NCI-H1694 (cell line): Measurements from ENCODE around the gene PNKD.
A peak's percentile ranks its signal among the peaks of the same experiment; 100 is the strongest.

ENCODE experiments used
- DNase-seq: peaks from one replicate; lab custom pipeline; 2025; lab: John Stamatoyannopoulos, UW

PNKD gene

DNA sequence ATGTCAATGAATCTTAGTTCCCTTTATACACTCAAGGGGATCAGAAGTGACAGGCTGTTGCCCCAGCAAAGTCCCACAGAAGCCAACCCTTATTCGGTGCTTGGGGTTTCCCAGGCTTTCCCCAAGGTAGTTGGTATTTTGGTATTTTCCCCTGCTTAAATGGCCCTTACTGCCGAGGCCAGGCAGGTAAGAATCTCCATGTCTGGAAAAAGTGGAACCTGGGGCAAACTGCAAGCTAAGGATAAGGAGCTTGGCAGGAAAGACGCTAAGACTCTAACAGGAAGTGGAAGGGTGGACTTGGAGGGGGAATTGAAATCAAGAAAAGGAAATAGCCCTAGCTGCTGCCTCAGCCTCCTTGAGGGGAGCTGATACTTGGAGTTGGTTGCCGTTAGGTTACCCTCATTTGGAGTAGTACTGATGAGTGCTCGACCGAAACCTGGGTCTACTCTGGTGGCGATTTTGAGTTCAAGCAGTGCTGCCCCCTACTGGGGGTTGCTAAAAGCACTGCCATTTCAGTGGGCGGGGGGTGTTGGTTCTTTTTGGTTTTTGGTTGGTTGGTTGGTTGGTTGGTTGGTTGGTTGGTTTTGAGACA is 12.8 kb upstream of the PNKD start:
- DNase-seq, result no peak

DNA sequence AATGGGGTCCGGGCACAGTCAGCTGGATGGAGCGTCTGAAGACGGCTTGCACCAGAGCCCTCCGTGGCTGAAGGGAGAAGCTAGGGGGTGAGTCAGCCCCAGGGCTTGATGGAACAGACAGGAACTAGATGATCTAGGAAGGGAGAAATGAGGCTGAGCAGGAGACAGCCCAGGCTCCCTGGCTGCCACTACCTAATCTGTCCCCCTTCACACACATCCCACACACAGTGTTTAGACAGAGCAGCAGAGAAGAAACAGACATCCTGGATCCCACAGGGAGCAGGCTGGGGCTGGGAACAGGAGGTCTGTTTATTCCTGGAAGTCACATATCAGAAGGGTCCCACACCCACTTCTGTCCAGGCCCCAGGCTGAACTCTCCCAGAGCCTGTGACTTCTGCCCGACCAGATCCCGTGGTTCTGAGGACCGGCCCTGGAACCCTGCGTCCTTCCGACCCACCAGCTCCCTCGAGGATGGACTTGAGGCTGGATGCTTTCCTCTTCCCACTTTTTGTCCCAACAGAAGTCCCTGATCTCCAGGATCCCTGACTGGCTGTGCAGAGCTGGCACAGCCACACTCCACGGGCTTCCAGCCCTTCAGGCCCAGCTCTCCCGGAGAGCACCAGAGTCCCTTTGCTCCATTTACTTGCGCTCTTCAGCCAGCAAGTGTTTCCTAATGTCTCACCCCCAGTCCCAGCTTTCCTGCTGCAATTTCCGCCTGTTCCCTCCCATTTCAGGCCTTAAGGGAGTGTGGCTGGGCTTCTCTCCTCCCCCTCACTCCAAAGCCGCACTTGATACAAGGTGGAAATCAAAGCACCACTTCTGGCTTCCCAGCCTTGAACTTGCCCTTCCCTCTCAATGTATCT is 11.0 kb upstream of the PNKD start:
- DNase-seq, result no peak

DNA sequence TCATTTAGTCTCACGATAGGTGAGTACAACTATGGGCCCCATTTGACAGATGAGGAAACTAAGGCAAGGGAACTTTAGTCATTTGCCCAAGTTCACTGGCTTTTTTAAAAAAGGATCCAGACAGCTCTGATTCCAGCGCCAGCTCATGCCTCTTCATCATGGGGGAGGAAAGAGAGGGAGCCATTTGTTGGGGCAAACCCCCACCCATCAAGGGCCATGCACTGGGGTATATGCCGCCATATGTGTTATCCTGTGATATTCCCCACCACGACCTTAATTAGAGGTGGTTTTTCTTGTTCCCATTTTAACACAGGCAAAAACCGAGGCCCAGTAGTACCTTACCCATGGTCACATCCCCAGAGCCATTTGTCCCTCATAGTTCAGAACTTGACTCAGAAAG is 10.2 kb upstream of the PNKD start:
- DNase-seq, result no peak

DNA sequence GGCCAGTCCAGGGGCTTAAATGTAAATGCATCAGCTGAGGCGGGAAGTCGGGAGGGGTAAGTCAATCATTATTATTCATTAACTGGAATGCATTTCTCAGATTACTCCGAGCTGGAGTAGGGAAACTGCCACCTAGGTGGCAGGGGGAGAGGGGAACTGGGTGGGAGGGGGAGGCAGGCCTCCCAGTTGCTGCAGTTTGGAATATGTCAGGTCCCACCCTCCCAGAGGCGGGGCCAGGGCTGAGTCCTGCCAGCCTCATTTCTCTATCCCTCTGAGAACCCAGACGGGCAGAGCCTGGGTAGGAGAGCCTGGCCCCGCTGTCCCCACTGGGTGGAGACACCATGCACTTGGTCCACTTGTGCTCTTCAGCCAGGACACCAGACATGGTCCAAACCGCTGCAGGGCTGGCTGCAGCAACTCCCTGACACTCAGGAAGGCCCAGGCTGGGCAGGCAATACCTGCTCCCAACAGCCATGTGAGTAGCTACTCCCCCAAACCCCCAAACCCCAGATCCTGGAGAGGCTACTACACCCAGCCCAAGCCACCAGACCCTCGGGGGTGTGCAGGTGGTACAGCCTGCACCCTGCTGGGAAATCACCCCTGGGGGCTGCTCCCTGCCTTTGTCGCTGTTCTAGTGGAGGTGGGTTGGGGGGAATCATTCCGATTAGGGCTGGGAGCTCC is 9.4 kb upstream of the PNKD start, which contains the start of gene GPBAR1:
TSS of gene GPBAR1 (plus strand) at position 274 of the 681 bp plus-strand sequence. CDS start 1,710 bp downstream, outside the sequence.
- no peak for DNase-seq

DNA sequence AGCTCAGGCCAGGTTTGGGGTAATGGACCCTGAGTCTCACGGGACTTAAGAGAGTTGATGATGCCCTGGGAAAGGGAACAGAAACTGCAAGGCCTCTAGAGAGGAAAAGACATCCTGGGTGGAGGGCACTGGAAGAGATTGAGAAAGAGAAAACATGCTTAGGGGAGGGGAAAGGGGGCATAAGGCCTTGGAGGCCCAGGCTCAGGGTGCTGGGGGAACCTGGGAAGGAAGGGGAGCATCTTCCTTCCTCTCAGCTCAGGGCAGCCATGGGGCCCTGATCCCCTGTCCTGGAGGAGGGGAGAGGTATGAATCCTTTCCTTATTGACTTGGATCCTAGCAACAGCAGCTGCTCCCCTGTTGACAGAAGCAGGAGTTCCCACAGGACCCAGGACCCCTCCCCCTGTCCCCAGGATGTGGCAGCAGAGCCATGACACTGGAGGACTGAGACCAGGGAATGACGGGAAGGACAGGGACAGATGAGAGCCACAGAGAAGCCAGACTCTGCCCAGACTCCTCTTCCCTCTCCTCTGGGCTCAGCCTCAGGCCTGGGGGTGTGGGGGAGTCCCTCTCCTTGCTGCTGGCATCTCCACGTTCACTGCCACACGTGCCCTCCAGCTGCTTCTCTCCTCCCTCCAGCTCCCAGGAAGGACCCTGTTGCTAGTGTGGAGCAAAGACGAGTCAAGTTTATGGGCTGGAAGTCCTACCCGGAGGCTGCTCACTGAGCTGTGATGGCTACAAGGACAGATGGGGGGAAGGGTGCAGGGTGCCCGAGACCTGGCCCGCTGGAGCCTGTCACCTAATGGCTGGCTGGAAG is 8.7 kb upstream of the PNKD start:
- DNase-seq, result no peak

DNA sequence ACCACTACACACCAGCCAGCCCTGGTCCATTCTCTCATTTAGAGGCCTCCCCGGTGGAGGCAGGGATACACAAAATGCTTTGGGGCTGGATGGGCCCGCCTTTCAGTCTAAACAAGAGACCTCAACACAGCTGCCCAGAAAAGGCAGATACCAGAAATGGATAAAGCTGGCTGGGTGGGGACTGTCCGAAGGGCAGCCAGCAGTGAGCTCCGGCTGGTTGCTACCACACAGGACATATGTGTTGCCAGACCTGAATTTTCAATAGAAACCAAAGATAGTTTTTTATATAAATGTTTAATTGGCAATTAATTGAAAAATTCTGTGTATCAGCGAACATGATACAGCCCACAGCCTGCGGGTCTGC is 8.1 kb upstream of the PNKD start:
- DNase-seq, result no peak

DNA sequence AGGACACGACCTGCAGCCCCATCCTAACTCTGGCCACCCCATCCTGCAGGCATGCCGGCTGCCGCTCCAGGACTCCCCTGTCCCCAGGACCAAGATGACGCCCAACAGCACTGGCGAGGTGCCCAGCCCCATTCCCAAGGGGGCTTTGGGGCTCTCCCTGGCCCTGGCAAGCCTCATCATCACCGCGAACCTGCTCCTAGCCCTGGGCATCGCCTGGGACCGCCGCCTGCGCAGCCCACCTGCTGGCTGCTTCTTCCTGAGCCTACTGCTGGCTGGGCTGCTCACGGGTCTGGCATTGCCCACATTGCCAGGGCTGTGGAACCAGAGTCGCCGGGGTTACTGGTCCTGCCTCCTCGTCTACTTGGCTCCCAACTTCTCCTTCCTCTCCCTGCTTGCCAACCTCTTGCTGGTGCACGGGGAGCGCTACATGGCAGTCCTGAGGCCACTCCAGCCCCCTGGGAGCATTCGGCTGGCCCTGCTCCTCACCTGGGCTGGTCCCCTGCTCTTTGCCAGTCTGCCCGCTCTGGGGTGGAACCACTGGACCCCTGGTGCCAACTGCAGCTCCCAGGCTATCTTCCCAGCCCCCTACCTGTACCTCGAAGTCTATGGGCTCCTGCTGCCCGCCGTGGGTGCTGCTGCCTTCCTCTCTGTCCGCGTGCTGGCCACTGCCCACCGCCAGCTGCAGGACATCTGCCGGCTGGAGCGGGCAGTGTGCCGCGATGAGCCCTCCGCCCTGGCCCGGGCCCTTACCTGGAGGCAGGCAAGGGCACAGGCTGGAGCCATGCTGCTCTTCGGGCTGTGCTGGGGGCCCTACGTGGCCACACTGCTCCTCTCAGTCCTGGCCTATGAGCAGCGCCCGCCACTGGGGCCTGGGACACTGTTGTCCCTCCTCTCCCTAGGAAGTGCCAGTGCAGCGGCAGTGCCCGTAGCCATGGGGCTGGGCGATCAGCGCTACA is 7.4 kb upstream of the PNKD start:
- DNase-seq, result no peak

DNA sequence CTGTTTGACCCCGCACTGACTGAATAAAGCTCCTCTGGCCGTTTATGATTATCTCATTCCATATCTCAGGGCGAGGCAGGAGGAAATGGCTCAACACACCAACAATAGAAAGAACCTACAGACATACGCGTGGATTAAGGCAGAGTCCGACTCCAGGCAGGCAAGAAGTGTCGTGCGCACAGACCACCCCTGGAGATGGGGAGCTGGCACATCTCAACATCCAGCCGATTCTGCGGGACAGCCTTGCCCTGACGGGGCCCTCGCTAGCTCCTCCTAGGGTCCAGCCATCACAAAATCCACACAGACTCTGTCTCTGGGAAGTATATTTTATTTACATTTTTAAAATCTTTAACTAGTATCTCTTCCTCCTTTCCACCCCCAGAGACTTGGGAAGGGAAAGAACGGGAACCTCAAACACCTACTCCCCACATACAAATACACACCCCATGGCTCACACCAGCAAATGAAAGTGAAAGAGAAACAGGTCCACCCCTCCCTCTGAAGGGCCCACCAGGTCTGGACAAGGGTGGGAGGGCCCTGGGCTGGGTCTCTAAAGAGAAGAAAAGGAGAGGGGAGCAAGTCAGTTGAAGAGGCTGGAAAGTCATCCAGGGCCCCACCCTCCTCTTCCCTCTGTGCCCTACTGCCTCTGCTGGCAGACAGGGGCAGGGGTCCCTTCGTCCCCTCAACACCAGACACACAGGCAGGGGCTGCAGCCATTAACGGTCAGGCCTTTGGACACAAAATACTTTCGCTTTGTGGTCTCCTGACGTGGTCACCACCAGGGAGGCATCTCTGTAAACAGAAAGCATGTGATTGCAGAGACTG is 6.3 kb upstream of the PNKD start:
- DNase-seq, result no peak

DNA sequence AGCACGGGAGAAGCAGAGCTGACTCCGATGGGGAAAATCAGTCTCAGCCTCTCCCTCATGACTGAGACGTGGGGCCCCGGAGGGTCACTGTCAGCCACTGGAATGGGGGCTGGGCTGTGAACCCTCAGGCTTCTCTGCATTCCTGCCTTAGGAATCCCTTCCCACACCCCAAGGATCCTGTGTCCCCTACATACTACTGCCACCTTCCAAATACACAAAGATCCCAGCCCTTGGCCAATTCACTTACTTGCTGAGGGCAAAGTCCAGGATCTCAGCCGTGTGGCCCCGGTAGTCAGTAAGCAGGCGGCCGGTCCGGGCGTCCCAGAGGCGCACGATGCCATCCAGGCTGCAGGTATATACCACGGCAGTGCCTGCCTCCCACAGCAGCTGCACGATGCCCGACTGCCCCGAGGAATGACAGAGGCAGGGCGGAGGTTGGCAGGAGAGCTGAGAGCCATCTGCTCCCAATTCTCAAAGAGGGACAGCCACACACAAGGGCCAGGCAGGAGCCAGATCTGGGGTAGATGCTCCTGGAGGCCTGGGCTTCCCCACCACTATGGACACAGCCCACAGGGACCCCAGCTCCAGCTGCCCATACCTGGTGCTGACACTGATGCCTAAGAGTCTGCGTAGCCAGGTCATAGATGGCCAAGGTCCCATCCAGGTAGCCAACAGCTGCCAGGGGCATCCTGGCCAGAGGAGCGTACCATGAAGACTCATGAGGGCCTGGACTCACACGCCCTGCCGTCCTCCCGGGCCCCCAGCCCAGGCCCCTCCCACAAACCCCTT is 5.4 kb upstream of the PNKD start:
- DNase-seq, result no peak

DNA sequence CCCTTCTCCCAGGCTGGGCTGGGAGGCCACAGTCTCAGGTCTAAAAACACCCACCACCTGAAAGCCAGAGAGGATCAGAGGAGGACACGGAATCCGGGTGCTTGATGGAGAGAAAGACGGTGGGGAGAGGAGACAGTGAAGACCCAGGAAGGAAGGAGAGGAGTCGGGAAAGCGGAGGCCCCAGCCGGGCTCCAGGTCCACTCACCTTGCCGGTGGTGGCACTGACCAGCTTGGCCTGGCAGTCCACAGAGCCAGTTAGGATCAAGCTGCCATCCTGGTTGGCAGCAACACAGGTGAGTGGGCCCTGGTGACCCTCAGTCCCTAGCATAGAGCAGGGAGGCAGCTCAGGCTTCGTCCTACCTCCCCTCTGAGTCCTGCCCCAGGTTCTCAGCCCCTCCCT is 4.7 kb upstream of the PNKD start:
- no peak for DNase-seq

DNA sequence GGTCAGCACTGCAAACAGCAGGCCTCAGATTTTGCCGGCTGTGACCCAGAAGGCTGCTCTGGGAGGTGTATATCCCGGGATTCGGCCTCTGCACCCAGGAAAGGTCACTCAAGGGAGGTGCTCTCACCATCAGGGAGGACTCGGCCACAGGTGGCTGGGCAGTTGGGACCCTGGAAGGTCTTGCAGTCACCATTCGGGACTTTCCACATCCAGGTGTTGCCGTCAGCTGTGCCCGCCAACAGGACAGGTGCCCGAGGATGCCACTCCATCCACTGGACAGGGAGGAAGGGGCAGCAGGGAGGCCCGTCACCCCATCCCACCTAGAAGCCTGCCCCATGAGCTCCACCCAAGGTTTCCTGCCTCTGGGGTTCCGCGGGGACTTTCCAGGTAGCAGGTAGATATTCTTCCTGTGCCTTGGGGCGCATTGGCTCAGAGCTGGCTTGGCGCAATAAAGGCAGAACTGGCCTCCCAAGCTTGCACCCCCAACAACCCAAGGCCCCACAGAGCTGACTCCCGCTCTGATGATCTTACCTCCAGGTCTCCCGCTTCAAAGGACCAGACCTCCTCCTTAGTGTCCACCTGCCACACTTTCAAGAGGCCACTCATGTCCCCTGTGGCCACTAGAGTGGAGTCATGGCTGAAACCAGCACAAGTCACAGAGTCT is 3.9 kb upstream of the PNKD start:
- no peak for DNase-seq

DNA sequence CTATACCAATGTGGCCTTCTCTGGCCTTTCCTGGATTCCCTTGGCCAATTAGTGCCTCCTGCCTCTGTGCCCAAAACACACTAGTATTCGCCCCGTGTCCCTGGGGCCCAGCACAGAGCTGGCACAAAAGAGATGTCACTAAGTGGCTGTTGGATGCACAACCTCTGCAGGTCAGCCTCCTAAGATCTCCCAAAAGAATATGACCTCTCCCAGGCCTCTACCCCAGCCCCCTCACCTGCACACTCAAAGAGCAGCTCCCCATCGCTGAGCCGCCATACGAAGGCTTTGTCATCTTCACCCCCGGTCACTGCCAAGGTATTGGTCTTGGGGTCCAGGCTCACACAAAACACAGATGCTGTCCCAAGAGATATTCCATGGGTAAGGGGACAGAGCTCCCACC is 3.1 kb upstream of the PNKD start:
- no peak for DNase-seq

DNA sequence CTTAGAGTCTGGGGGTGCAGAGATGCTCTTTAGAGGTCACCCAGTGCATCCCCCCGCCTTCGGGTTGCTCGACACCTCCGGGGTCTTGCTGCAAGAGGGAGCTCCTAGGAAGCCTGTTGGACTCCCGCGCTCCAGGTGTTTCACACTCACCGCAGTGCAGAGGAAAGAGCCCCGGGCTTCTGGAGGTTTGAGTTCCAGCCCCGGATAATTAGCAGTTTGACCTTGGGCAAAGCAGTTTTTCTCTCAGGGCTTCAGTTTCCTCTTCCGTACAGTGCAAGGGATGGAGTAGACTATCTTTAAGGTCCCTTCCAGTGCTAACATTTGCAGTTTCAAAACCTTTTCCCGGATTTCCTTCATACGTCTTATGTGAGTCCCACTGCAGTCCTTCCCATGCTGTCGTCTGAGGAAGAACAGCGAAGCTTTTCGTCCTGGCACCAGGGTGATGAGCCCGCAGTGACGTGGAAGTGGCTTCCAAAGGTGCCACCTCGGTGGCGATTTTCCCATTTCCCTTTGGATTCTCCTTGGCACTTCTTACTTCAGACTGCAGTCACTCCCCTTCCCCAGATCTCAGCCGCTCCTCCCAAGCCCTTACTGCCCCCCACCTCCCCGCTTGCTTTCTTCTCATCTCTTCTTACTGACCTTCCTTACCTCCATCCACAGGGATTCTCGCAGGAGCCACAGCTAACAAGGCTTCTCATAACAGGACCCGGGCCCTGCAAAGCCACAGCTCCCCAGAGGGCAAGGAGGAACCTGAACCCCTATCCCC is 585 bp downstream of the PNKD start:
- no peak for DNase-seq

DNA sequence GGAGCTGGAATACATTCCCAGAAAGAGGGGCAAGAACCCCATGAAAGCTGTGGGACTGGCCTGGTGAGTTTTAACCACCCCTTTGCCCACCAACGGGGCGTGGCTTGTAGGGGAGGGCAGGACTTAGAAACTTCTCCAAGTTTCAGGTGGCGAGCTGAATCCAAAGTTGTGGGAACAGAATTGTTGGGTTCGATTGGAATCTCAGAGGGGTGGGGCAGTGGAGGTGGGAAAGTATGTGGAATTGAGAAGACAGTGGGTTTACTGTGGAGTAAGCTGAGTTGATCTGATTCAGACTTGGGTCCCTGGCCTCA is 1.1 kb downstream of the PNKD start:
- DNase-seq, result no peak

DNA sequence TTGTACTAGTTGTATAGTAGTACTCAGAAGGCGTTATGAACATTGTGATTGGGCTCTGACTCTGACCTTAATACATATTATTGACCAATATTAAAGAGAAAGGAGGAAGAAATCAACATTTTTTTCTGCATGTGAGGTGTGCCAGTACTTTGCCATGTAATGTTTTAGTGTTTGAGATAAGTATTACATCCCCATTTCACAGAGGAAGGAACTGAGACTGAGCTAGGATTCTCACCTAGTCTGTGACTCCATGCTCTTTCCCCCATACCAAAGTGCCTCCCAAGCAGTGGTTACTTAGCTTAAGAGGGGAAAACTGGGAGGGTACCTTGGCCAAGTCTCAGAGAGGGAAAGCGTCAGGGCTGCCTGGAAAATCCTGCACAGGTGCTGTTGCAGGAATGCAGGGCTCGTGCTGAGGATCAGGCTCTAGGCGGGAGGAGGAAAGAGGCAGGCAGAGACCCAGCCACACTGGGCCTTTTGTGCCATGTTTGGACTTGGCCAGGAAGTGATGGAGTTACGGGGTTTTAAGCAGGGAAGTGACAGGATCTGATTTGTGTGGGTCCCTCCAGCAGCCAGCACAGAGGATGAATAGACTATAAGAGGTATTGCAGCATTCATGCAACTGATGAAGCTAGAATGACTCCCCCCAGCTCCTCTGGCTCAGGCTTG is 1.7 kb downstream of the PNKD start:
- no peak for DNase-seq

DNA sequence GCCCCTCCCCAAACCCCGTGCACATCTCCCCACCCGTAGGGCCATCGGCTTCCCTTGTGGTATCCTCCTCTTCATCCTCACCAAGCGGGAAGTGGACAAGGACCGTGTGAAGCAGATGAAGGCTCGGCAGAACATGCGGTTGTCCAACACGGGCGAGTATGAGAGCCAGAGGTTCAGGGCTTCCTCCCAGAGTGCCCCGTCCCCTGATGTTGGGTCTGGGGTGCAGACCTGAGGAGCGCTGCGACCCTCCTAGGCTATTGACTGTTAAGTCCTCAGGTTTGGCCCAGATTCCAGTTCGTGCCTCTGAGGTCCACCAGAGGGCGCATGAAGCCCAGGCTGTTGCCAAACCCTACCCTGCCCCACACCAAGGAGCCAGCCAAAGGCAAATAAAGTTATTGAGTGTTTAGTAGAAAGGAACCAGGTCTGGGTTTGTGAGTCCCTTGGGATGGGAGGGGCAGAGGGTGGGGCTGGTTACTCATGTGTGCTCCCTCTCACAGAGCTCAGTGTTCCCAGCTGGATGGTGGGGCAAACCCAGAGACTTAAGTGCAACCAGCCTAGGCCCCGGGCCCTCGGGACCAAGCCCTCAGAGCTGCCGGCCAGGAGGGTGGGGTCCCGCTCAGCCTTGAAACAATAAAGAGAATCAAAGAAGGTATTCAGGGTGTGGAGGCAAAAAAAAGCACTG is 2.4 kb downstream of the PNKD start:
- DNase-seq, result peak; percentile 77
